NK-92 treated with Interleukin-12 subunit alpha and Interleukin-12 subunit beta, amount 100 ng/mL, for 24 hours (cell line): ENCODE data around the gene PRXL2C.
"Not testable (repeated sequence)": the region's sequence is repeated elsewhere in the genome, so short reads cannot be mapped to it uniquely, and the experiment has no call there.

Experiments
- DNase-seq: peaks from one replicate; lab custom pipeline; 2025; lab: John Stamatoyannopoulos, UW

The PRXL2C gene

DNA sequence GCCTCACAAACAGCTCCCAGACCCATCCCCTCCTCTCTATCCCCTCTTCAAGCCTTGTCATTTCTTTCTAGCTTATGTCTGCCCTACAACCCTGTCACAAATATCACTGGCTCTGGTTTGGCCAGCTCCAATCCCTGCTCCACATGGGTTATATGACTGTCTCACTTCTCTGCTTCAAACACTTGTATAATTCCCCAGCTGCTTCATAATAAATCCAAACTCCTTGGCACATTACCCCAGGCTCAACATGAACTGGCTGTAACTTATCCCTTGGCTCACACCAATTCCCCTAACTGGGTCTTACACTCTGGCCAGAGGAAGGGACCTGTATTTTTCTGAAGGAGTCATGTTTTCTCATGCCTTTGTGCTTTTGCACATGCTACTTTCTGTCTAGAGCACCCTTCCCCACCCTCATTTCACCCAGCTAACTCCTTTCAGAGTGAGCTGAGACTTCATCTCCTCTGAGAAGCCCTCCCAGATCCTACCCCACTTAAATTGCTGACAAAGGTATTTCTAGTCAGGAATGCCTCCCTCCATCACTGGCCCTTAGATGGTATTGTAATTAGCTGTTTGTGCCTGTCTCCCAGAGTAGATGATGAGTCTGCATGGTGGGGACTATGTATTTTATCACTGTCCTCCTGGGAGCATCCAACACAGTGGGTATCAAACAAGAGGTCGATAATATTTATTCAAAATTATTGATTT, 5.3 kb downstream of the PRXL2C start:
- DNase-seq = no peak

DNA sequence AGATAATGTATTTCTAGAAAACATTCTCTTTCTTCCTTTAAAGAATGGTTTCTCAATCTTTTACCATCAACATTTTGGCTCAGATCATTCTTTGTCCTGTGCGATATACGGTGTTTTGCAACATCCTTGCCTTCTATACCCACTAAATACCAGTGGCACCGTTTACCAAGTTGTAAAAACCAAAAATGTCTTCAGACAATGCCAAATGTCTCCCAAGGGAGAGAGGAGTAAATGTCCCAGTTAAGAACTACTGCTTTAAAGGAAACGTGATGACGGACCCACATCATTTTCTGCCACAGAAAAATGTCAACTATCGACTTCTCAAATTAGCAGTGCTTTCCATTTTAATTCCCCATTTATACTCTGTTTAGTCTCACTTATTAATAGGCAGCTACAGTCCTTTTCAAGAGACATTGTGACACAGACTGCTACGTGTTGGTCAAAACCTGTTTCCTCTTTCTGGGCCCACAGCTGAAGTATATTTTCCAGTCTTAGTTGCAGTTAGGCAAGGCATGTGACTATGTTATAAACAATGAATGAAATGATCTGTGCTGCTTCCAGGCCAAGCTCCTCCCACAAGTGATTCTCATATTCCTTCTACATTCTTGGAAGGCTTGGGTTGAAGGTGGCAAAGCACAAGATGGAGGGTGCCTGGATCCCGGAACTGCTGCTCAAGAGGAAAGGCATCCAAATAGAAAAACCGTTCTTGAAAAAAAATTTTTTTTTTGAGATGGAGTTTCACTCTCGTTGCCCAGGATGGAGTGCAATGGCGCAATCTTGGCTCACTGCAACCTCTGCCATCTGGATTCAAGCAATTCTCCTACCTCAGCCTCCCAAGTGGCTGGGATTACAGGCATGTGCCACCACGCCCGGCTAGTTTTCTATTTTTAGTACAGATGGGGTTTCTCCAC, 8.8 kb downstream of the PRXL2C start:
- DNase-seq = no peak

- DNase-seq = no peak
Measured at GRCh38 chr9:96644137-96644536, 11.0 kb downstream of the PRXL2C start.

GRCh38 chr9:96641514-96641913, 13.6 kb downstream of the PRXL2C start:
- DNase-seq = no peak

DNA sequence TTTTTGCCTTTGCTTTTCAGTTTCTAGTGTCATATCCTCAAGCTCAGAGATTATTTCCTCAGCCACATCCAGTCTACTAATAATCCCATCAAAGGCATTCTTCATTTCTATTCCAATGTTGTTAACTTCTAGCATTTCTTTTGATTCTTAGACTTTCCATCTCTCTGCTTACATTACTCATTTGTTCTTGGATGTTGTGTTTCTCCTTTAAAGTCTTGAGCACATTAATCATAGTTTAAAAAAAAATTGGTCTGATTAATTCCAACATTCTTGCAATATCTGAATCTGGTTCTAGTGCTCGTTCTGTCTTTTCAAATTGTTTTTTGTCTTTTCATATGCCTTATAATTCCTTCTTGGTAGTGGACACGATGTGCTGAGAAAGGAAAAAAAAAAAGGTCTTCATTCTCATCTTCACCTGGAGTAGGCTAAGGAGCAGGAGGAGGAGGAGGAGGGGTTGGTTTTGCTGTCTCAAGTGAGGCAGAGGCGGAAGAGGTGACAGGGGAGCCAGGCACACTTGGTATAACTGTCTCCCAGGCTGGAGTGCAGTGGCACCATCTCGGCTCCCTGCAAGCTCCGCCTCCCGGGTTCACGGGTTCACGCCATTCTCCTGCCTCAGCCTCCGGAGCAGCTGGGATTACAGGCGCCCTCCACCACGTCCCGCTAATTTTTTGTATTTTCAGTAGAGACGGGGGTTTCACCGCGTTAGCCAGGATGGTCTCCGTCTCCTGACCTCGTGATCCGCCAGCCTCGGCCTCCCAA, 16.3 kb downstream of the PRXL2C start:
- no peak for DNase-seq

DNA sequence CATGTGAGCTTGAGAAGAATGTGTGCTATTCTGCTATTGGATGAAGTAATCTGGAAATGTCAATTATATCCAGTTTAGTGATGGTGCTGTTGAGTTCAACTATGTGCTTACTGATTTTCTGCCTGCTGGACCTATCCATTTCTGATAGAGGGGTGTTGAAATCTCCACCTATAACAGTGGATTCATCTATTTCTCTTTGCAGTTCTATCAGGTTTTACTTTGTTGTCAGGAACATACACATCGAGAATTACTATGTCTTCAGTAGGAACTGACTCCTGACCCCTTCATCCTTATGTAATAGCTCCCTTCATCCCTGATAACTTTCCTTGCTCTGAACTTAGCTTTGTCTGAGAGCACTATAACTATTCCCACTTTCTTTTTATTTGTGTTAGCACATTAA, 18.7 kb downstream of the PRXL2C start:
- DNase-seq = no peak

GRCh38 chr9:96633579-96633978, 21.5 kb downstream of the PRXL2C start:
- not testable (repeated sequence) for DNase-seq

- DNase-seq = no peak
Measured at GRCh38 chr9:96626912-96627311, 28.2 kb downstream of the PRXL2C start.

DNA sequence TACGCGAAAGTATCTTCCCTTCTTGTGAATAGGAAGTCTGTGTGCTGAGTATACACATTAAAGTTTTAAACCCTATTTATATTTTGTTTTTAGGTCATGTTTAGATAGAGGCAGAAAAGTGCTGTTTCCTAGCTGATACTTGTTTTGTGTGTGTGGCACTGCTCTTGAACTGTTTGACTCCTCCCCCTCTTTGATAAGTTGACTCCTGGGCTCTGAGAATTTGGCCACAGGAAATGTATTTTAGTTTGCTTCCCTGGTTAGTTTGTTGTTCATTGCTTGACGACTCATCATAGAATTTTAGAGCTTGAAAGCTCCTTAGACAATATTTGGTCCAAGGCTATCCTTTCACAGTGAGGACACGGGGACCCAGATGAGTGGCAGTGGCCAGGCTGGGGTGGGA, 33.5 kb downstream of the PRXL2C start:
- no peak for DNase-seq

GRCh38 chr9:96620832-96621269, 34.3 kb downstream of the PRXL2C start:
- no peak for DNase-seq

DNA sequence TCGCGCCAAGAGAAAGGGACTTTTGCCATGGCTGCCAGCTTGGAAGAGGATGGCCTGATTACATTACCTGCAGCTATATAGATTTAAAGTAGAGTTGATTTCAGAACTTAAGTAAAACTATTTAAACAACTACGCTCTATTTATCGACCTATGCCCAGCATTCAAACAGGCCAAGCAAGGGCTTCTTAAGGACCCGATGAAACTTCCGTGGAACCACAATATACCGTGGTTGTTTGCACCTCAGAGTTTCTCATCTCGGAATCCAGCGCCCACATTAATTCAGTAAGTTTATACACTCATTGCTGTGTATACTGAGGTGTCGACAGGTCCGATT, 35.0 kb downstream of the PRXL2C start:
- DNase-seq = no peak

DNA sequence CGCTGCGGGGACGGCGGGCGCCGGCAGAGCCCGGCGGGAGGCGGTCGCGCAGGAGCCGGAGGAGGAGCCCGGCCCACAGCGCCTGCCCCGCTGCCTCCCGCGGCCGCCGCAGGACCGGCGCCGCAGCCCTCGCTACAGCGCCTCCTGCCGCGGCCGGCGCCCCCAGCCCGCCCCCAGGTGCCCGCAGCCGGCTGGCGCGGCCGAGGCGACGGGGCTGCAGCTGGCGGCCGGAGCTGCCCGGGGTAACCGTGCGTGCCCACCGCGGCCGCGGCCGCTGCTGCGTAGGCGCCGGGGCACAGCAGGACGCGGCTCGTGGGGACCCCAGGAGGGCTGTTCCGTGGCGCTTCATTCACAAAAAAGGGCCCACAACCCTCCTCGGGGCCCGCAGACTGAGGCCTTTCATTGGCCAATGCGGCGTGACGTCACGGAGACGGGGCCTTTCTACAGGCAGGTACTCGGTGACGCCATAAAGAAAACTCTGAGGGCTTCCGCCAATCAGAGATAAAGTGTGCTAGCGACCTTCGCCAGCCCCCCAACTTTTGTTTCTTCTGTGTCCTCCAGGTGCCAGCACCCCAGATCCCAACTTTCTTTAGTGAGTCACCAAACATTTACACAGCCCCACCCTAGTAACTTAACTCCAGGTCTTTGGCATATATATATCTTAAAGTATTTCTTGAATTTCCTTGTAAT, 35.5 kb downstream of the PRXL2C start, which contains the start of gene CDC14B:
TSS of gene CDC14B (minus strand) at position 353 of the 690 bp plus-strand sequence. CDS start 465 bp downstream, outside the sequence.
- no peak for DNase-seq

DNA sequence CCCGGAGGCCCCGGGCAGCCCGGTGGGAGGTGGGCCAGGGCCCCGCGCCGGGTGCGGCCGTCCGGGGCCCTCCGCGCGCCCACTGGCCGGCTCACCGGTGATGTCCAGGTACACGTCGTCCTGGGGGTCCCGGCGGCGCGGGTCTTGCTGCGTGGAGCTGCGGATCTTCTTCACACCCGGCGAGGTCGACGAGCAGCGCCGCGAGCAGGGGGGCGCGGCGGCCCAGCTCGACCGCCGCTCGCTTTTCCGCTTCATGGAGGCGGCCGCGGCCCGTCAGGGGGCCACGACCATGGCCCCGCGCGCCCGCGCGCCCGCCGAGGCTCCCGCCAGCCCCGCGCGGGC, 36.0 kb downstream of the PRXL2C start:
- DNase-seq = no peak

GRCh38 chr9:96618209-96619123, 36.7 kb downstream of the PRXL2C start:
- no peak for DNase-seq

DNA sequence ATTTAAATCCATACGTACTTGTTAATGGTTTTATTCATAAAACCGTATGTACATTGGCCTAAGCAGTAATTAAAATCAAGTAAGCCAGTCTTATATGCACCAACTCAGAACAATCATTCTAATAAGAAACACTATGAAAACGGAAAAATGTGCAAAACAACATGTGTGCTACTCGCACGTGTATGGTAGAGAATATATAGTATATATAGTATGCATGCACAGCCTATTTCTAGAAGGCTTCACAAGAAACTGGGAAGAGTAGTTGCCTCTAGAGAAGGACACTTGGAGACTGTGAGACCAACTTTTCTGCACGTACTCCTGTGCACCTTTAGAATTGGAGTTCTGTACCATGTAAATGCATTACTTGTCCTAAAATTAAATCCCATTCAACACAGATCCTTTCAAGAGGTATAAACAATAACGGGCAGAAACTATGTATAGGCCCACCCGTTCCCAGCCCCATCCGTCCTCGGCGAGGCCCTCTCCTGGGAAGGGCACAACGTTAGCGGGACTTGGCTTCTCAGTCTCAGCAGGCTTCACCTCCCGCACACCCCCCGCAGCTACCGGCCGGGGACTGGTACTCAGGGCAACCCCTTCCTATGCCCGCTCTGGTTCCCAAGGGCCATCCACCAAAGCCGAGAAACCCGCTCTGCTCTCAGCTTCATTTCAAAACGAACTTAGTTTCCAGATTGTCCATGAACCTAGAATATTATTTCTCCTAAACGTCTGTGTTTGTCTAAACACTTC, 37.5 kb downstream of the PRXL2C start:
- DNase-seq = no peak

- no peak for DNase-seq
Measured at GRCh38 chr9:96616817-96617438, 38.2 kb downstream of the PRXL2C start.

GRCh38 chr9:96615411-96615810, 39.7 kb downstream of the PRXL2C start:
- DNase-seq = no peak

- not testable (repeated sequence) for DNase-seq
Measured at GRCh38 chr9:96614664-96615063, 40.5 kb downstream of the PRXL2C start.

DNA sequence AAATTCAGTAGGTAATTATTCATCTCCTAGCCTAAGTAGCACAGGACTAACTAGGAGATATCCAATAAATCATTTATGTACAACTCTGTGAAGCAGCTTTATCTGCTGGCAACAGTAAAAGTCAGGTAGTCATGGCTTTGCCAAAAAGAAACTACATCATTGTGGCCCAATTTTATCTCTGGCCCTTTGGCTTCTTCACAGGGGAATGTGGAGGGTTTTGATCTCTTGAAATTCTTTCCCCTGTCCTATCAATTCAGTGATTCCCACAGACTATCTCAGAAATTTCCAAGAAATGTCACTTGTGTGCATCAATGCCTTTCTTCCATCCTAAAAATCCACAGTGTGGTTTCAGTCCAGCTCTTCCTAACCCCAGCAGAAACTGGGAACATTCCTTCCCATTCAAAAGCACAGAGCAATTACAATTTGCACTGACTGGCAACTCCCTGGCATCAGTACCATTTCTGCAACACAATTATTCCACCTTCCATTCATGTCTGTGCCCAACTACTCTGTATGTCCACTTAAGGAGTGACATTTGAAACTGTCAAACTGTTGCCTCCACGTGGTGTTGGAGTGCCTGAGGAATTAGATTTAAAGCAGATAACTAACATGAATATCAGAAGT, 42.0 kb downstream of the PRXL2C start:
- DNase-seq = no peak
